ENCODE results near the gene GABRA5.

Gene GABRA5

DNA sequence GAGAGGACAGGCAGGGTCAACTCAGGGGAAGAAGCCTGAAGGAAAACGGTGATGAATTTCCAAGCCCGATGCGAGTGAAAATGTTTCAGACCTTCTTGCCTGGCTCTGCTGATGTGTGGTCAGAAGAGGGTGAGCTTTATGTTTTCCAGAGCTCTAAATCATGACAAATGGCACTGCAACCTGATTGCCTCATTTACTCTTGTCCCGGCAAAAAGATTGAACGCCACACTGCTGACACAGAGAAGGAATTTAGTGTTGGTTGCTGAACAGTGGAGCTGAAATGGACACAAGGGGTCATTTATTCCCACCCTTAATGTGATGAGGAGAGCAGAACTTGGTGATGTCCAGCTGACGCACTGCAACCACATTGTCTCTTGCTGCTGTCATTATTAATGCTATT lies 68.0 kb downstream of the GABRA5 start:
- DNase-seq = no peak

DNA sequence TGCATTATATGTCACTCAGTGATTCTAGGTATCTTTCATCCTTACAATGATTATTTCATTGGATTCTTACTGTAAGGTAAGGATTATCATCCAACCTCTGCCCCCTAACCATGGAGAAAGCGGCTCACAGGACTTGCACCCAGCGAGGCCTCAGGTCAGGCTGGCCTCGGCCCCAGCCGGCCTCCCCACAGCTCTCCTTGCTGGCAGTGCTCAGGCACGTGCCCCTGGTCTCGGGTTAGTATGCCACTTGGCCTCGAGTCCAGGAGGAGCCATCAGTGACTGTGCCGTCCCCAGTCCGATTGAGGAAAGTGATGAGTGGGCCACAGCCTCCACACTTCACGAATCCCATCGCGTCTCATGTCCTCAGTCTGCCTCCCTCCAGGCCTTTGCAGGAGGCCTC lies 68.5 kb downstream of the GABRA5 start:
- DNase-seq = no peak

DNA sequence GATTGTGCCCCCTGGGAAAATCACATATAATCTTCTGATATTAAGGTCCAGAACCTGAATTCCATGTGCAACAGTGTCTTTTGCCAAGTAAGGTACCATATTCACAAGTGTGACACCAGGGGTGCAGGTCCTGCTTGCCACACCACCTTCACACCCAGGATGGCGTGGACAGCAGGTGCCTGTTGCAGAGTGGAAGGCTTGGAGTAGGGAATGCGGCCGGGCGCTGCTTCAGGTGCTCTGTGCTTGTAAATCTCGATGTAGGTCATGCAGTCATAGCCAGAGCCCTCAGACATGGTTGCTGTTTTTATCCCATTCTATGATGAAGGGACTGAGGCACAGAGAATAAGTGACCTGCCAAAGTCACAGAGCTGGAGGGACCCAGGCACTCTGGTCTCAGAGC lies 69.6 kb downstream of the GABRA5 start:
- no peak for DNase-seq

- DNase-seq = no peak
These were observed 70.3 kb downstream of the GABRA5 start for GRCh38 chr15:26937134-26937533.

GRCh38 chr15:26939398-26939797 lies 72.5 kb downstream of the GABRA5 start:
- no peak for DNase-seq

DNA sequence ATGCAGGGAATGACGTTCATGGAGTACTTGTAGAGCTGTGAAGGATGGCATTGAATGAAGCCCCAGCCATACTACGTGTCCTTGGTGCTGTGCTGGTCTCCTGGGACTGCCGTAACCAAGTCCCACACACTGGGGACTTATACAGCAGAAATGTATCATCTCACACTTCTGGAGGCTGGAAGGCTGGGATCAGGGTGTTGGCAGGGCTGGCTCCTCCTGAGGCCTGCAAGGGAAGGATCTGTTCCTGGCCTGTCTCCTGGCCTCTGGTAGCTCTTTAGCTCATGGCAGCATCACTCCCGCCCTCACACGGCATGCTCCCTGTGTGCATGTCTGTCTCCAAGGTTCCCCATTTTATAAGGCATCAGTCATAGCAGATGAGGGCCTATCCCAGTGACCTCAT lies 74.6 kb downstream of the GABRA5 start:
- no peak for DNase-seq

GRCh38 chr15:26943866-26944265 lies 77.0 kb downstream of the GABRA5 start:
- no peak for DNase-seq

DNA sequence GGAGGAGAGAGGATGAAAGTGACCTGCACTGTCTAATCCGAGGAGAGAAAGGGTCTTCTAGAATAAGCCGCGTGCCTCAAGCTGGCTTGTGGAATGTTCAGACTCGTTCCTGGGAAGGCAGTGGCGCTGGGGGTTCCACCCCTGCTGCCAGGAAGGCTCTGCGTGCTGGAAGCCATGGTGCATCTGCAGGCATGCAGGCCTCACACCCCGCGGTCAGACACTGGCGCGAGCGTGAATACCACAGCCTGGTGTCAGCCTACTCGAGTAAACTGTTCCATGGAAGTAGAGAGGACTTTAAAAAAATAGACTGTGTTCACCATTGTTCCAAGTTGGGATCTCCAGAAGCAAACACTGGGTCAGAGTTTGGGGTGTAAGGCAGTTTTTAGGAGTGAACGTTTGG lies 78.2 kb downstream of the GABRA5 start:
- DNase-seq = no peak

- no peak for DNase-seq
These were observed 83.1 kb downstream of the GABRA5 start for GRCh38 chr15:26950001-26950400.

- DNase-seq = no peak
These were observed 87.5 kb downstream of the GABRA5 start for GRCh38 chr15:26954403-26954802.

DNA sequence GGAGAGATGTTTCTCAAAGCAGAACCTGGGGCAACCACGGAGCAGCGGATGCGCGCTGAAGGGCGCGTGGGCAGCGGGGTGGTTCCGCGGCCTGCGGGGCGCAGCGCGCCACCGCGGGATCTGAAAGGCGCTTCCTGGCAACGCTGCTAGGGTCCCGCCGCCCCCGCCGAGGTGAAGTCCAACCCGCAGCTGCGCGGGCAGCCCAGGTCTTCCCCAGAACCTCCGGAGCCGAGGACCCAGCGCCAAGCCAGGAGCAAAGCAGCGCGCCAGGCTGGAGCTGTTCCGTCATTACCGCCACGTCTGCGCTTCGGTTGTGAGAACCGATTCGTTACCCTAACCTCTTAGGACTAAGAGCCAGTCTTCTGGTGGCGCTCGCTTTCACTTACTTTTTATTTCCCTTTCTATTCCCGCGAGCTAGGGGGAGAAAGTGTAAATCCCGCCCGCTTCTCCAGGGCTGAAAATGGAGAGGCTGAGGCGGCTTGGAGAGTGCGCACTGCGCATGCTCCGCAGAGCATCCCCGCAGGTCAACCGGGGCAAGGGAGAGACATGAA lies 100.9 kb downstream of the GABRA5 start:
- DNase-seq = no peak

DNA sequence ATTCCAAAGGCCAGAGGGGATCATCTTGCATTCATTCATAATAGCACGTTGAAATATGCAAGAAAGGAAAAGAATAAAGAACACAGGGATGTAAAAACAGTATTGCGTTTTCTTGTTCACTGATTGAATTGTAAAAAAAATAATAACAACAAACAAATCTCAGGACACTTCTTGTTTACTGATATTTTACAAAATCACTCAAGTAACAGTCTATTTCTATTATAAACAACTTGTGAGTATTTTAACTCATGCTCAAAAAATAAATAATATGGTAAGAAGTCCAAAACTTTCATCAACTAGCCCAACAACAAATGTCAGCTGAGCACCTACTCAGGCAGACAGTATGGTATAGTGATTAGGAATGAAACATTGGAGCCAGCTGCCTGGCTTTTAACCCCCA lies 101.9 kb downstream of the GABRA5 start:
- no peak for DNase-seq

GRCh38 chr15:26970712-26971210 lies 103.9 kb downstream of the GABRA5 start, which contains the start of gene GABRG3:
Gene GABRG3 (plus strand): TSS chr15:26971181.
- no peak for DNase-seq

- no peak for DNase-seq
These were observed 104.6 kb downstream of the GABRA5 start for GRCh38 chr15:26971271-26972018.

- DNase-seq = no peak
These were observed 105.8 kb downstream of the GABRA5 start for GRCh38 chr15:26972636-26973035.

DNA sequence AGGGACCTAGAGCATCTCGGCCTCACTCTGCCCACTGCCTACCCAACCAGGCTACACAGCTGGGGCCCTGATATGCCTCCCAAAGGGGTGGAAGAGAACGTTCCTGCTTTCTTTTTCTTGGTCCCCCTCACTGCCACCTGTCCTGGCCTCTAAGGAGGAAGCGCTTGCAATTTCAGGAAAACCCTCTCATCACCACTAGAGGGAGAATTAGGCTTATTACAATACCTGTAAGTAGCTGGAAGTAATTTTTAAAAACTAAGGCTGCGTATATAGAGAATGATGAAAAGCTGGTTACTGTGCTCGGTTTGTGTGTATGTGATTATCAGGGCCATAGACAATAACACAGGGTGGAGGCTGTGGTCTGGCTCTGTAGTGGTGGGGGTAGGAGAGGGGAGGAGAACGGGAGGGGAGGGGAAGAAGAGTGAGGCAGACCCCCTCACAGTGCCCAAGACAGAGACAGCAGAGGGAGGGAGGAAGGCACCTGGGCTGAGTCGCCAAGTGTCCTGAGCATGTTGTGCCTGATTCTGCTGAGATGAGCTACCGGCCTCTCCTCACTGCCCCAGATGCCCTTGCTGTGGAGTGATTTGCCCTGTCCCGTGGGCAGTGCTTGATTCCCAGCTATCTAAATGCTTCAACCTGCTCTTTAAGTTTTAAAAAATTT lies 107.4 kb downstream of the GABRA5 start:
- no peak for DNase-seq

DNA sequence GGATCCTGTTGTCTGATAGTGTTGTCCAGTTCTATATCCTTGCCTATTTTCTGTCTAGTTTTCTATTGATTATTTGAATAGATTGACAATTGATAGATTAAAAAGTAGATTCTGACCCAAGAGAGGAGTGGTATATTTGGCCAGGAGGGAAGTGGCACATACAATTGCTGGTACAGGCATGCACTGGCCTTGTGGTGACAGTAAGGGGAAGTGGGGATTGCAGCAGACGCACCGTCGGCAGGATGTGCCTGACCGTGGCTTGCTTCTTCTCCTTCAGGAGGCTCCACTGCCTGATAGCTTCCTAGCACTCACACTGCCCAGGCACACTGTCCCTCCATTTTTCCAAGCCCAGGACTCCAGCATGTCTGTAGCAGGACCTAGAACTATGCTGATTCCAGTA lies 114.6 kb downstream of the GABRA5 start:
- no peak for DNase-seq

DNA sequence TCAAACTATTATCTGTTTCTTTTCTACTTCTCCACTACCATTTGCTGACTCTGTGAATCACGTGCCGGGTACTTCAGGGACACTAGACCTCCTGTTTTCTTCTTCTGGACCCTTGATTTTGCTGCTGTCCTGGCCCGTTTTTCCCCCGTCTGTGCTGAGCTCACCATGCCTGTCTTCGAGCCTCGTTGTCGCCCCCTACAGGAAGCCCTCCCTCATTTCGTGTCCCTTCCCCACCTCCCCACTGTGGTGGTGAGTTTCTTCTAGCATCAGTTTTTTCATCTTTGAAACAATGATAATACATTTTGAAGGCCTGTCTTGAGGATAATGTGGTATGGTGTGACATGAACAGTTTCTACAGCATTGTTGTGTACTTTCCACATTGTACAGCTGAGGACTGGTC lies 117.0 kb downstream of the GABRA5 start:
- DNase-seq = no peak

DNA sequence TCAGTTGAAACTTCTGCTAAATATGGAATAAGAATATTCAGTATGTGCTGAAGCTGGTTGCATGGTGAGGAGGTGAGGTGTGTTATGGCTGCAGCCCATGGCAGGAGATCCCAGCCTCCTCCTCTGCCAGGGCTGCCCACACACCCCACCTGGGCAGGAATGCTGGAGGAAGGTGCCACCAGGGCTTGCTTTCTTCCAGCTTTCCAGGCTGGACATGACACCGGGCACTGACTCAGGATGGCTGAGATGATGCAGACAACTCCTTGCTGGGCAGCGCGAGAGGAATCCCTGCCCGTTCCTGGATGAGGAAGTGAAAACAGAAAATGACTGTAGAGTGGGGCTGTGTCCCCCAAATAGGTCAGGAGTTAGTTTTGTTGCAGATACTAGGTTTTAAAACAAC lies 118.2 kb downstream of the GABRA5 start:
- no peak for DNase-seq

- no peak for DNase-seq
These were observed 129.4 kb downstream of the GABRA5 start for GRCh38 chr15:26996250-26996649.
